Mesenteric fat pad (tissue), 1 donor: Measurements from ENCODE around the gene CALHM3. TPM values are rescaled to one million over a fixed set of nuclear protein-coding genes. Genes with fewer than 3 reads are reported as not detected.
"Not testable (repeated sequence)": the region's sequence is repeated elsewhere in the genome, so short reads cannot be mapped to it uniquely, and the experiment has no call there.

Experiments used
- DNase-seq: peaks from one replicate; pipeline ENCODE4 v3.0.0-alpha.2; 2020; ENCODE audit warnings: low spot score
- total RNA-seq: library from RNA; stranded (reverse); fragmentation: NEBNext Ultra II Directional; extraction: Animal tissue kit (Norgen Biotek cat#: 25700); gene quantifications from one replicate; pipeline ENCODE4 v1.2.1, GENCODE V29; 2021
- donor health status: DM: yes; HTN: yes; CAD: no.

CALHM3 gene
- total RNA-seq, 1 donor from 2014 or later, result not detected

GRCh38 chr10:103502849-103503660, 24.0 kb upstream of the CALHM3 start:
- DNase-seq, result no peak

GRCh38 chr10:103501186-103501585, 22.1 kb upstream of the CALHM3 start:
- no peak for DNase-seq

- DNase-seq, result no peak
These were observed 21.4 kb upstream of the CALHM3 start for GRCh38 chr10:103500481-103500880.

GRCh38 chr10:103499881-103500280, 20.8 kb upstream of the CALHM3 start:
- no peak for DNase-seq

GRCh38 chr10:103498936-103499638, 20.0 kb upstream of the CALHM3 start:
- no peak for DNase-seq

GRCh38 chr10:103497161-103497915, 18.3 kb upstream of the CALHM3 start:
- DNase-seq, result no peak

GRCh38 chr10:103495321-103495720, 16.3 kb upstream of the CALHM3 start:
- no peak for DNase-seq

- no peak for DNase-seq
These were observed 15.2 kb upstream of the CALHM3 start for GRCh38 chr10:103493916-103494877.

GRCh38 chr10:103493362-103493915, 14.4 kb upstream of the CALHM3 start, which contains the start of gene NEURL1:
Gene NEURL1 (plus strand): TSS chr10:103493705. CDS start chr10:103494388, 683 bp downstream.
- DNase-seq, result no peak

GRCh38 chr10:103492655-103493261, 13.7 kb upstream of the CALHM3 start:
- DNase-seq, result no peak

GRCh38 chr10:103491729-103492364, 12.8 kb upstream of the CALHM3 start:
- DNase-seq, result no peak

- DNase-seq, result no peak
These were observed 11.9 kb upstream of the CALHM3 start for GRCh38 chr10:103490986-103491314.

GRCh38 chr10:103487410-103487708, 8.3 kb upstream of the CALHM3 start:
- no peak for DNase-seq

- DNase-seq, result not testable (repeated sequence)
These were observed 7.8 kb upstream of the CALHM3 start for GRCh38 chr10:103486635-103487409.

- no peak for DNase-seq
These were observed 3.0 kb upstream of the CALHM3 start for GRCh38 chr10:103481974-103482531.

- DNase-seq, result no peak
These were observed 1.5 kb upstream of the CALHM3 start for GRCh38 chr10:103480521-103480920.

- no peak for DNase-seq
These were observed 369 bp downstream of the CALHM3 start for GRCh38 chr10:103478671-103479070.

- no peak for DNase-seq
These were observed 2.8 kb downstream of the CALHM3 start for GRCh38 chr10:103476046-103476768.
